AG10803 (cell line): ENCODE measurements around the gene MBNL2.
A peak's percentile ranks its signal among the peaks of the same experiment; 100 is the strongest.

ENCODE experiments used
- DNase-seq: peaks from one replicate; pipeline ENCODE4 v3.0.0; 2010; ENCODE audit warnings: low read depth
- H3K4me3 ChIP-seq: 2 replicates; pipeline ENCODE4 v1.5.1; 2011; ENCODE audit warnings: mild to moderate bottlenecking, low read length, control low read depth
- CTCF ChIP-seq: conservative IDR thresholded peaks from 2 replicates; pipeline ENCODE4 v1.5.1; 2011; ENCODE audit warnings: mild to moderate bottlenecking, low read length, control low read depth, inconsistent platforms

Gene MBNL2

GRCh38 chr13:97252735-97253134 is 30.6 kb downstream of the MBNL2 start:
- TF ChIP-seq CTCF, result no peak
- DNase-seq, result no peak
- no peak overlapping the region for H3K4me3 ChIP-seq

GRCh38 chr13:97253581-97254293 is 31.6 kb downstream of the MBNL2 start:
- TF ChIP-seq CTCF, result no peak
- no peak for DNase-seq
- H3K4me3 ChIP-seq, result no peak overlapping the region

GRCh38 chr13:97254816-97255215 is 32.7 kb downstream of the MBNL2 start:
- DNase-seq, result peak; percentile 49
- no peak for TF ChIP-seq CTCF

GRCh38 chr13:97255515-97256021 is 33.4 kb downstream of the MBNL2 start:
- no peak for DNase-seq

More at GRCh38 chr13:97254816-97255215, 32.7 kb downstream of the MBNL2 start:
- no peak overlapping the region for H3K4me3 ChIP-seq

GRCh38 chr13:97256343-97256783 is 34.2 kb downstream of the MBNL2 start:
- DNase-seq, result peak; percentile 88
- no peak for TF ChIP-seq CTCF
- H3K4me3 ChIP-seq, result no peak overlapping the region

More at GRCh38 chr13:97255515-97256021, 33.4 kb downstream of the MBNL2 start:
- H3K4me3 ChIP-seq, result no peak overlapping the region
- TF ChIP-seq CTCF, result no peak

- DNase-seq, result no peak
- no peak overlapping the region for H3K4me3 ChIP-seq
- TF ChIP-seq CTCF, result no peak
Observed at GRCh38 chr13:97257228-97257755, 35.2 kb downstream of the MBNL2 start.
